ENCODE results near the gene C13orf46.
"Not testable (repeated sequence)": the region's sequence is repeated elsewhere in the genome, so short reads cannot be mapped to it uniquely, and the experiment has no call there.

The C13orf46 gene

GRCh38 chr13:113973218-113974164 lies at the start of gene C13orf46:
TSS of gene C13orf46 (minus strand) at chr13:113974076. CDS start at chr13:113973997, 79 bp downstream.
- DNase-seq (ENCODE audit: low read depth in 2 of 2): no peak

- DNase-seq (ENCODE audit: low read depth in 2 of 2): no peak
Measured at GRCh38 chr13:114022876-114023275, 49.0 kb upstream of the C13orf46 start.

GRCh38 chr13:114022309-114022669 lies 48.4 kb upstream of the C13orf46 start:
- no peak for DNase-seq (ENCODE audit: low read depth in 2 of 2)

- DNase-seq (ENCODE audit: low read depth in 2 of 2): no peak
Measured at GRCh38 chr13:114021464-114022308, 47.8 kb upstream of the C13orf46 start.

GRCh38 chr13:114020750-114021463 lies 47.0 kb upstream of the C13orf46 start:
- DNase-seq (ENCODE audit: low read depth in 2 of 2): no peak

- not testable (repeated sequence) for DNase-seq (ENCODE audit: low read depth in 2 of 2)
Measured at GRCh38 chr13:114020134-114020533, 46.3 kb upstream of the C13orf46 start.

GRCh38 chr13:114019367-114019766 lies 45.5 kb upstream of the C13orf46 start:
- peak; percentile 33 to 39 for DNase-seq (ENCODE audit: low read depth in 2 of 2)

- DNase-seq (ENCODE audit: low read depth in 2 of 2): no peak
Measured at GRCh38 chr13:114018461-114019055, 44.7 kb upstream of the C13orf46 start.

- no peak for DNase-seq (ENCODE audit: low read depth in 2 of 2)
Measured at GRCh38 chr13:114017966-114018365, 44.1 kb upstream of the C13orf46 start.

GRCh38 chr13:114017028-114017630 lies 43.3 kb upstream of the C13orf46 start:
- no peak for DNase-seq (ENCODE audit: low read depth in 2 of 2)

- no peak for DNase-seq (ENCODE audit: low read depth in 2 of 2)
Measured at GRCh38 chr13:114016321-114017027, 42.6 kb upstream of the C13orf46 start.

GRCh38 chr13:114015969-114016295 lies 42.1 kb upstream of the C13orf46 start:
- DNase-seq (ENCODE audit: low read depth in 2 of 2): no peak

- no peak for DNase-seq (ENCODE audit: low read depth in 2 of 2)
Measured at GRCh38 chr13:114015111-114015968, 41.5 kb upstream of the C13orf46 start.

- no peak for DNase-seq (ENCODE audit: low read depth in 2 of 2)
Measured at GRCh38 chr13:114013952-114014629, 40.2 kb upstream of the C13orf46 start.

GRCh38 chr13:114013336-114013735 lies 39.5 kb upstream of the C13orf46 start:
- no peak for DNase-seq (ENCODE audit: low read depth in 2 of 2)

- no peak for DNase-seq (ENCODE audit: low read depth in 2 of 2)
Measured at GRCh38 chr13:114012921-114013320, 39.0 kb upstream of the C13orf46 start.

GRCh38 chr13:114012141-114012540 lies 38.3 kb upstream of the C13orf46 start:
- DNase-seq (ENCODE audit: low read depth in 2 of 2): no peak

- DNase-seq (ENCODE audit: low read depth in 2 of 2): no peak
Measured at GRCh38 chr13:114011226-114011625, 37.4 kb upstream of the C13orf46 start.

All from stimulated activated CD4-positive, alpha-beta T cell treated with anti-CD3 and anti-CD28 coated beads, Interleukin-15, amount 100 ng/mL, for 48 hours (primary cell).